Dendritic cell treated with granulocyte-macrophage colony-stimulating factor and Interleukin-4, amounts not matched to agents 40 ng/mL and 50 ng/mL, for 4 days (primary cell): Measurements from ENCODE around the gene FAM187B.
"Not testable (repeated sequence)": the region's sequence is repeated elsewhere in the genome, so short reads cannot be mapped to it uniquely, and the experiment has no call there.

Source experiments
- H3K27ac Mint-ChIP-seq: one replicate; pipeline ENCODE4 v1.8.0; 2022; ENCODE audit warnings: mild to moderate bottlenecking, mixed read lengths
- H3K27me3 Mint-ChIP-seq: one replicate; pipeline ENCODE4 v1.8.0; 2022; ENCODE audit warnings: mild to moderate bottlenecking, mixed read lengths
- H3K36me3 Mint-ChIP-seq: one replicate; pipeline ENCODE4 v1.8.0; 2022; ENCODE audit warnings: low read depth, mixed read lengths
- H3K4me1 Mint-ChIP-seq: one replicate; pipeline ENCODE4 v1.8.0; 2022; ENCODE audit warnings: low read depth, mixed read lengths
- H3K4me3 Mint-ChIP-seq: one replicate; pipeline ENCODE4 v1.8.0; 2022; ENCODE audit warnings: mild to moderate bottlenecking, moderate library complexity, mixed read lengths
- H3K9me3 Mint-ChIP-seq: one replicate; pipeline ENCODE4 v1.8.0; 2022; ENCODE audit warnings: mixed read lengths
- intact Hi-C: fragments of 100-400 bp; cut with micrococcal nuclease; formaldehyde crosslinking; loops from one replicate; pipeline ENCODE4 v1.15.0; 2022

The FAM187B gene

DNA sequence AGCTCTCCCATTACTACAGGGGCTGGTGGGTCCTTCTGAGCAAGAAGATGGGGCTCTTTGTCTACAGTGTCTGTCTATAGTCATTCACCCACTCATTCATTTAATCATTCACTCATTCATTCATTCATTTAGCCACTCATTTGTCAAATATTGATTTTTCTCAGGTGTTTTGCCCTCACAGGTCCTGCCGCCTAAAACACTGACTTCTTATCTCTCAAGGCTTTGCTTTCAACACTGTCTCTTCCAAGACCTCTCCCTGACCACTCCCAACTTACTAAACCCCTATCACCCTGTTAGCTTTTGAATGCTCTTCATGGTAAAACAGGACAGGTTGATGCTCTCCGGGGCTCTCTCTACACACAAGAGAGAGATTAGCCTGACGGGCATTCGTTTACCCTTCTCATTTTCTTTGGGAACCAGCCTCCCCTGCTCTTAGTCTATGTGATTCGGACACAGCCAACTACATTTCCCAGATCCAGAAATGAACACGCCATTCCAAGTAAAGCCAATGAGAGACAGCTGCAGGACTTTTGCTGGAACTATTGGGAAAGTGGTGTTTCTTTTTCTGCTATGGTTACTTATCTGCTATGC is 22.7 kb downstream of the FAM187B start:
- Mint-ChIP-seq H3K36me3 (no peaks in the 10 kb centered on the region), H3K4me3 (no peak overlapping the region), H3K4me1 (peaks cover 47% of the 10 kb centered on the region), H3K27ac (peak overlapping the region; percentile 85), H3K9me3 (no peaks in the 10 kb centered on the region), H3K27me3 (peaks cover 11% of the 10 kb centered on the region)
- intact Hi-C loops: loop anchor here (10.0 kb wide), 1 partner anchor 51 kb away; the partner anchor contains the start of gene FXYD5

DNA sequence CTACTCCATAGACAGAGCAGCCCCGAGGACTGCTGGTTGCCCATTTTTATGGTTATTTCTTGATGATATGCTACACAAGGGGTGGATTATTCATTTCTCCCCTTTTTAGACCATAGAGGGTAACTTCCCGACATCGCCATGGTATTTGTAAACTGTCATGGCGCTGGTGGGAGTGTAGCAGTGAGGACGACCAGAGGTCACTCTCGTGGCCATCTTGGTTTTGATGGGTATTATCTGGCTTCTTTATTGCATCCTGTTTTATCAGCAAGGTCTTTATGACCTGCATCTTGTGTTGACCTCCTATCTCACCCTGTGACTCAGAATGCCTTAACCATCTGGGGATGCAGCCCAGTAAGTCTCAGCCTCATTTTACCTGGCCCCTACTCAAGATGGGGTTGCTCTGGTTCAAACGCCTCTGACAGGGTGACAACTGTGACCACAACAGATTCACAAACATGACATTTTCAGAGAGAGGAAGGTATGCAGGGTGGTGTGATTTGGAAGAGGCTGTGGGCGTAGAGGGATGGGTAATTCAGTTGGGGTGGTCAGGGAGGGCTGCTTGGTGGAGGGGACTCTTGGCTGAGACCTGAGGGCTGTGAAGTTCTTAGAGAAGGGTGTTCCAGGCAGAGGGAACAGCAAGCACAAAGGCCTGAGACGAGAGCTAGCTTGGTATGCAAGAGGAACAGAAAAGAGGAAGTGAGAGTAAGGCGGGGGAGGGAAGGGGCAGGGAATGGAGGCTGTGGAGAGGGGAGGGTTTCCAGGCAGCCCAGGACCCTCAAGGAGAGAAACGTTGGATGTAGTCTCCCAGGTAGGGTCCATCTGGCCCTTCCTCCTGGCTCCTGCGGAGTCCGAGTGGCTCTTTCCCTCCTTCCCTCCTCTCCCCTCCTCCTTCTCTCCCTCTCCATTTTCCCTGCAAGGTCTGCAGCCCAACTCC is 23.5 kb downstream of the FAM187B start:
- Mint-ChIP-seq H3K4me1 (peaks cover 44% of the 10 kb centered on the region), H3K9me3 (no peaks in the 10 kb centered on the region), H3K27me3 (peaks cover 13% of the 10 kb centered on the region), H3K4me3 (no peak overlapping the region), H3K36me3 (no peaks in the 10 kb centered on the region), H3K27ac (peak overlapping the region; percentile 85)
- intact Hi-C loops: loop anchor here (10.0 kb wide), 1 partner anchor 50 kb away; the partner anchor contains the start of gene FXYD5

DNA sequence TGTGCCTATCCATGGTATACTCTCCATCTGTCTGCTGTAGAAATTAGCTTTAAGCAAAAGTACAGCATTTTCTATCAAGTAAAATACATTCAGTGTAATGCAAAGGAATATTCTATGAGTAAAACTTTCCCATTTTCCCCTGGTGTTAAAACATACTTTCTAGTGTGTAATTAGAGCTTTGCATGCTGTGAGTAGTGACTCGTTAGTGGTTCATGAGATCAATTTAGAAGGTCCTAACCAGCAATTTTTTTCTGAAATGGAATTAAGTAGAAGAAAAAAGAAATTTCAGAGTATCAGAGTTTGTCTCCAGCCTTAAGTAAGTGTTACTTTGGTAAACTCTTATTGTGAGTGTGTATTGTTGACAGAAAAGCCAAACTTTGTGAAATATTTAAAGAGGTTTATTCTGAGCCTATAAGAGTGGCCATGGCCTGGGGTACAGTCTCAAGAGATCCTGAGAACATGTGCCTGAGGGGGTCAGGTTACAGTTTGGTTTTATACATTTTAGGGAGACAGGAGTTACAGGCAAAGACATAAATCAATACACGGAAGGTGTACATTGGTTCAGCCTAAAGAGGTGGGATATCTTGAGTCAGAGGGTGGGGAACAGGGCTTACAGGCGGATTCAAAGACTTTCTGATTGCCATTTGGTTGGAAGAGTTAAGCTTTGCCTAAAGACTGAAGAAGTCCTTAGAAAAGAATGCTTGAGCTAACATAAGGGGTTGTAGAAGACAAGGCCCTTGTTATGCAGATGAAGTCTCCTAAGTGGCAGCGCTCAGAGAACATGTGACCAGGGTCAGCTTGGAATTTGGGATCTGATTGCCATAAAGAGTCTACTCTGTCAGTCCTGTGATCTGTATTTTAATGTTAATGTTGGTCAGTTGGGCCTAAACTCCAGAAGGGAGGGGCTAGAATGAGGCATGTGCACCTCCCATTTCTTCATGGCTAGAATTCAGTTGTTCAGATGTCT is 25.5 kb downstream of the FAM187B start:
- H3K9me3 Mint-ChIP-seq: no peaks in the 10 kb centered on the region
- H3K27me3 Mint-ChIP-seq: peaks cover 24% of the 10 kb centered on the region
- intact Hi-C loops: loop anchor here (10.0 kb wide), 1 partner anchor 48 kb away; the partner anchor contains the start of gene FXYD5
- no peaks in the 10 kb centered on the region for H3K36me3 Mint-ChIP-seq
- H3K27ac Mint-ChIP-seq: peak overlapping the region; percentile 85
- no peak overlapping the region for H3K4me3 Mint-ChIP-seq
- peaks cover 44% of the 10 kb centered on the region for H3K4me1 Mint-ChIP-seq

DNA sequence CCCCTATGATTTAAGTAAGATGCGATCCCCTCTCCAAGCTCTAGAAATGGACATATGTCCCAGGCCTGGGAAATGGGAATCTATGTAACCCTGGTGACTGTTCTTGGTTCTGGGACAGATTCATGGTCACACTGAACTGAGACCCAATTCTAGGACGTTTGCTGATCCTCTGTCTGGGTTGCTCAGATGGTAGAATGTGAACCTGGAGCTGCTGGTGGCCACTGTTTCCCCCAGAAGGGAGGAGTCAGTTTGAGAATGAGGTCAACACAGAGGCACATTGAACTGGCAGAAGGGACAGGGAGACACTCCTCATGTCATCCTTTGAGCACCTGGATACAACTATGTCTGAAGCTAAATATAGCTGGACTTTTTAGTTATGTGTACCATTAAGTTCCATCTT is 29.1 kb downstream of the FAM187B start:
- Mint-ChIP-seq H3K4me1 (peaks cover 18% of the 10 kb centered on the region), H3K27ac (no peak overlapping the region), H3K9me3 (no peaks in the 10 kb centered on the region), H3K27me3 (peaks cover 21% of the 10 kb centered on the region), H3K36me3 (no peaks in the 10 kb centered on the region), H3K4me3 (no peak overlapping the region)
- intact Hi-C loops: loop anchor here (10.0 kb wide), 1 partner anchor 45 kb away; the partner anchor contains the start of gene LSR

DNA sequence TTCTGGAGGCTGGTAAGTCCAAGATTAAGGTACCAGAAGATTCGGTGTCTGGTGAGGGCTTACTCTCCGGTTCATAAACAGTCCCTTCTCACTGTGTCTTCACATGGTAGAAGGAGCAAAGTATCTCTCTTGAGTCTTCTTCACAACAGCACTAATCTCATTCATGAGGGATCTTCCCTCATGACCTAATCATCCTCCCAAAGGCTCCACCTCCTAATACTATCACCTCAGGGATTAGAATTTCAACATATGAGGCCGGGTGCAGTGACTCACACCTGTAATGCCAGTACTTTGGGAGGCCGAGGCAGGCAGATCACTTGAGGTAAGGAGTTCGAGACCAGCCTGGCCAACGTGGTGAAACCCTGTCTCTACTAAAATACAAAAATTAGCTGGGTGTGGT is 31.7 kb downstream of the FAM187B start:
- H3K9me3 Mint-ChIP-seq, H3K27ac Mint-ChIP-seq, H3K4me3 Mint-ChIP-seq, H3K4me1 Mint-ChIP-seq, H3K36me3 Mint-ChIP-seq: not testable (repeated sequence)
- intact Hi-C loops: loop anchor here (10.0 kb wide), 1 partner anchor 48 kb away; the partner anchor contains the start of gene LSR
- H3K27me3 Mint-ChIP-seq: peaks cover 21% of the 10 kb centered on the region

DNA sequence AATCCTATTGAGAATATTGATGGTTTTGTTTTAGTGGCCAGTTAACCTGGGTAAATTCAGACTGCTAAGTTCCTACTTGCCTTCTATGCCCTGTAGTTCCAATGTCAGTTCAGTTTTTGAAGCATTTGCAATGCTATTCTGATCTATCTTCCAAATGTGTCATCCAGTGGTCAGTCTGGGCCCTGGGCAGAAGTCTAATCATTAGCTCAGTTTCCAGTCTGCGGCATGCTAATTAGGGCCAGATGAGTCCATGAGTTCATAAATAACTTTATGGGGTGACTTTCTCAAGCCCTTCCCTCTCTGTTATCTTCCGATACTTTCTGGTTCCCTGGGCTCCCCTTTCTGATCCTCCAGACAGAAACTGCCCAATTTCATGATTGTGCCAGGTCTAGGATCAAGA is 32.7 kb downstream of the FAM187B start:
- Mint-ChIP-seq H3K36me3 (no peaks in the 10 kb centered on the region), H3K9me3 (no peaks in the 10 kb centered on the region), H3K4me3 (no peak overlapping the region), H3K27ac (no peak overlapping the region), H3K4me1 (peaks cover 5% of the 10 kb centered on the region), H3K27me3 (peaks cover 21% of the 10 kb centered on the region)
- intact Hi-C loops: loop anchor here (10.0 kb wide), 1 partner anchor 49 kb away; the partner anchor contains the start of gene LSR

DNA sequence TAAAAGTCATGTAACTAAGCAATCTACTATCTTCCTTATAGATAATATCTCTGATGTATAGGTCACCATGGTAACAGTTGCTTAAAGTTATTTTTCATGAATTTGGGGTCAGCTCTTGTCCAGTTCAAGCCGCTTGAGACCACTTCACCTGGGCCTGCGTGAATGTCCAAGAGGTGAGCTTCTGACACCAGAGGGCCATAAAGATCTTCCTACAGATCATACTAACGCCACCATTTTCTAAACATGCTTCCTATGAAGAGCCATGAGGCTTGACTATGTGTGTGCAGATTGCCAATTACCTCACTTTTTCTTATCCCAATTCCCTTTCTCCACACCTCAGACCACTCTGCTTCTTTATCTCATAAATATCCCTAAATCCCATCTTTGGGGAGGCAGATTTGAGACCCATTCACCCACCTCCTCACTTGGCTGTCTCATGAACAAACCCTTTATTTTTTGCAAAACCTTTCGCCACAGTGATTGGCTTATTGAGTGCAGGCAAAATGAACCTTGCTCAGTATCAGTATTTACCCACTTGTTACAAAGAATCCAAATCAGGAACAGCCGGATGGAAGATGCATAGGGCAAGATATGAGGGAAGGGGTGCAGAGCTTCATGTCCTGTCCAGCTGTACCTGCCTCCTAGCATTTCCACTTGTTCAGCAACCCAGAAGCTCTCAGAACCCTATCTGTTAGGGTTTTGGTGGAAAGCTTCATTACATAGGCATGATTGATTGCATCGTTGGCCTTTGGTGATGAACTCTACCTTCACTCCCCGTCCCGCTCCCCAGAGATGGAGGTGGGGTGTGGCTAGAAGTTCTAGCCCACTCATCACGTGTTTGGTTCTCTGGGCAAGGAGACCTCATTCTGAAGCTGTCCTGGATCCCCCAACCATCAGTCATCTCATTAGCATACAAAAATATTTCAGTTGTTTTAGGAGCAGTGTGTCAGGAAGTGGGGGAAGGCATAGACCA is 34.2 kb downstream of the FAM187B start:
- no peaks in the 10 kb centered on the region for H3K36me3 Mint-ChIP-seq
- no peak overlapping the region for H3K4me3 Mint-ChIP-seq
- peaks cover 17% of the 10 kb centered on the region for H3K27me3 Mint-ChIP-seq
- no peaks in the 10 kb centered on the region for H3K9me3 Mint-ChIP-seq
- H3K4me1 Mint-ChIP-seq: peaks cover 5% of the 10 kb centered on the region
- H3K27ac Mint-ChIP-seq: no peak overlapping the region
- intact Hi-C loops: loop anchor here (10.0 kb wide), 1 partner anchor 51 kb away; the partner anchor contains the start of gene LSR

DNA sequence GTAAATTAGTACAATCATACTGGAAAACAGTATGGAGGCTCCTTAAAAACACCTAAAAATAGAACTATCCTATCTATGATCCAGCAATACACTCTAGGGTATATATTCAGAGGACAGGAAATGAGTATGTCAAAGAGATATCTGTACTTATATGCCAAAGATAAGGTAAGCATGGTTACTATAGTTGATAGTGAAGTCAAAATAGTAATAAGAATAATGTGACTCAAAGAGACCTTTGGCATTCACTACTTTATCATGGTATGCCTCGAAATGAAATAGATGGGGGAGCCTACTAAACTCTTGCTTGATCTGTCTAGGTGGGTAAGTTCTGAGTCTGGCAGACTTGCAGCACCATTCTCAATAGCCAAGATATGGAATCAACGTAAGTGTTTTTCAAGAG is 43.7 kb downstream of the FAM187B start:
- intact Hi-C loops: no loop called here

DNA sequence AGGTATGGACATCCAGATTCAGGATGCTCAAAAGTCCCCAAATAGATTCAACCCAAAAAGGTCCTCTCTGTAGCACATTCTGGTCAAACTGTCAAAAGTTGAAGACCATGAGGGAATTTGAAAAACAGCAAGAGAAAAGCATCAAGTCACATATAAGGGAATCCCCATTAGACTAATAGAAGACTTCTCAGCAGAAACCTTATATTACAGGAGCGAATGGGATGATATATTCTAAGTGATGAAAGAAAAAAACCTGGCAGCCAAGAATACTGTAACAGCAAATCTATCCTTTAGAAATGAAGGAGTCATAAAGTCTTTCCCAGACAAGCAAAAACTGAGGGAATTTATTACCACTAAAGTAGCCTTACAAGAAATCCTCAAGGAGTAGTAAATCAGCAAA is 44.3 kb downstream of the FAM187B start:
- Mint-ChIP-seq H3K27ac (no peak overlapping the region), H3K4me1 (no peaks in the 10 kb centered on the region), H3K9me3 (no peaks in the 10 kb centered on the region), H3K4me3 (no peak overlapping the region), H3K36me3 (no peaks in the 10 kb centered on the region), H3K27me3 (peaks cover 9% of the 10 kb centered on the region)
- intact Hi-C loops: no loop called here

More for the DNA sequence above, 43.7 kb downstream of the FAM187B start:
- peaks cover 5% of the 10 kb centered on the region for H3K27me3 Mint-ChIP-seq
- no peaks in the 10 kb centered on the region for H3K36me3 Mint-ChIP-seq
- H3K4me1 Mint-ChIP-seq: no peaks in the 10 kb centered on the region
- no peaks in the 10 kb centered on the region for H3K9me3 Mint-ChIP-seq
- H3K27ac Mint-ChIP-seq: no peak overlapping the region
- H3K4me3 Mint-ChIP-seq: no peak overlapping the region

DNA sequence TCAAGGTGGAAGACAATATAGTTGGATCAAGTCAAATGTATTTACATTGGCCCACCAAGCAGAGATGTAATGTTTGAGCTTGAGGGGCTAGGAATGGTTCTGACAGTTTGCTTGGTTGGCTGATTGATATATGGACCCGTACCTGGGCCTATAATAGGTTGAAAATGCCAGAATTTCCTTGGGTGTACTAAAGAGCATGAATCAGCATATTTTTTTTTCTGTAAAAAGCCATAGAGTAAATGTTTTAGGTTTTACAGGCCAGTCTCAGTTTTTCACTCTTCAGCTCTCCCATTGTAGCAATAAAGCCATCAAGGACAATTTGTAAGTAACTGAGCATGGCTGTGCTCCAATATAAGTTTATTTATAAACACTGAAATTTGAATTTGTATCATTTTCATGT is 47.2 kb downstream of the FAM187B start:
- H3K36me3 Mint-ChIP-seq: no peaks in the 10 kb centered on the region
- no peaks in the 10 kb centered on the region for H3K9me3 Mint-ChIP-seq
- no peak overlapping the region for H3K27ac Mint-ChIP-seq
- peaks cover under 1% of the 10 kb centered on the region for H3K4me1 Mint-ChIP-seq
- H3K27me3 Mint-ChIP-seq: peaks cover 12% of the 10 kb centered on the region
- H3K4me3 Mint-ChIP-seq: no peak overlapping the region
- intact Hi-C loops: no loop called here

DNA sequence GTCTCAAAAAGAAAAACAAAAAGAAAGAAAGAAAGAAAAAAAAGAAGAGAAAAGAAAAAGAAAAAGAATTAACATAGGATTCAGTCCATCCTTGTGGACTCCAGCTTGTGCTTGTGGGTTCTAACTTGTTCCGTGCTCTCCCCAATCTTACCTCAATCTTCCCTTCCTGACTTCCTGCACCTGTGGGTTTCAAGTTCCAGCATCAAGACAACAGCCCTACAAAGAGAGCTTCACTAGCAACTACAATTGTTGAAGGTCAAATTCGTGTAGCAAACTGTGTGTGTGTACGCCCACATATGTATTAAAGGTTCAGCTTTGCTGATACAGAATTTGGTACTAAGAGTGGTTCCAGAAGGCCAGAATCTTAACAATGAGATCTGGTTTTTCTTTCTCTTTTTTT is 48.7 kb downstream of the FAM187B start:
- Mint-ChIP-seq H3K27ac (no peak overlapping the region), H3K9me3 (no peaks in the 10 kb centered on the region), H3K36me3 (no peaks in the 10 kb centered on the region), H3K4me1 (peaks cover 16% of the 10 kb centered on the region), H3K27me3 (peaks cover 11% of the 10 kb centered on the region), H3K4me3 (no peak overlapping the region)
- intact Hi-C loops: no loop called here

DNA sequence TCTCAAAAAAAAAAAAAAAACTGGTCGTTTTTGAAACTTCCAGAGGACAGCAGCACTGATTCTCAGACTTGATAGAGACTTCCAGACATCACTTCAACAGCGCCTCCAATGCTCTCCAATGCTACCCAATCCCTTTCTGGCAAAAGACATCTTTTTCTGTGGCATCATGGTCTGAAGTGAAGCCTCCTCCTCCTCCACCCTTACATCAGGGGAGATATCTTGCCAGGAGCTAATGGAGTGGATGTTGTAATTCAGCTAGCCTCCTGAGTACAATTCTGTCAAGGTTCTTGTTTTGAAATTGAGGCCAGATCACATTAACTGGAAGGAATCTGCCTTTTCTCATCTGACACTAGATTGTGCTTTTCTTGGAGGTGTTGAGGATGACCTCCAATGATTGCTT is 49.8 kb downstream of the FAM187B start:
- H3K27me3 Mint-ChIP-seq: peaks cover 11% of the 10 kb centered on the region
- intact Hi-C loops: no loop called here
- H3K4me1 Mint-ChIP-seq: peaks cover 17% of the 10 kb centered on the region
- no peaks in the 10 kb centered on the region for H3K36me3 Mint-ChIP-seq
- H3K4me3 Mint-ChIP-seq: no peak overlapping the region
- no peaks in the 10 kb centered on the region for H3K9me3 Mint-ChIP-seq
- H3K27ac Mint-ChIP-seq: no peak overlapping the region
